HCT116 (cell line): ENCODE measurements around the gene PBXIP1. TPM values are rescaled to one million over a fixed set of nuclear protein-coding genes. Genes with fewer than 3 reads are reported as not detected.

ENCODE experiments used
- ATAC-seq: fragments of 200-7000 bp; cut with Tn5 transposase; 2 replicates; pipeline ENCODE4 v1.9.1; 2020; ENCODE audit warnings: mild to moderate bottlenecking, moderate library complexity
- BruUV-seq: library from RNA; stranded (reverse); fragments of 400-500 nt; replicated peaks from 2 replicates; lab custom pipeline; 2021; lab: Mats Ljungman, UMichigan
- CTCF ChIA-PET: fragments of 300-600 bp; sonication (Branson Sonifier 250); formaldehyde crosslinking; loops from one replicate; lab custom pipeline; 2021; ENCODE audit warnings: antibody characterized with exemption; lab: Charles Lee
- POLR2A ChIA-PET: fragments of 300-600, 350-600 bp; sonication (Branson Sonifier 250); formaldehyde crosslinking; loops from one replicate; lab custom pipeline; 2021; ENCODE audit warnings: antibody characterized with exemption; lab: Charles Lee
- RAD21 ChIA-PET, 2 experiments: fragments of 300-600 bp; sonication (Branson Sonifier 250); formaldehyde crosslinking; loops; one replicate each; lab custom pipeline; 2023; ENCODE audit warnings: low total read pairs in 2 of 2; ENCODE audit not compliant: uncharacterized antibody in 2 of 2, unreplicated experiment in 2 of 2, low non-redundant PET in 1 of 2; lab: Charles Lee
- DNase-seq: peaks from one replicate; pipeline ENCODE4 v3.0.0-alpha.2; 2010; ENCODE audit warnings: low read depth, low spot score
- H2AFZ ChIP-seq: fragments of 200-600 bp; shearing (Covaris generic), sonication (generic); 2 replicates; pipeline ENCODE4 v1.6.1; 2017; ENCODE audit warnings: low read depth, mixed run types, mixed read lengths, antibody characterized with exemption, low read length; ENCODE audit not compliant: poor library complexity, severe bottlenecking
- H3K27ac ChIP-seq: 2 replicates; pipeline ENCODE4 v1.5.1; 2012; ENCODE audit warnings: low read depth, low read length
- H3K27me3 ChIP-seq: fragments of 200-600 bp; sonication (generic); 2 replicates; pipeline ENCODE4 v1.6.1; 2016; ENCODE audit warnings: mixed run types, low read length, mixed read lengths; ENCODE audit not compliant: insufficient read depth
- H3K36me3 ChIP-seq, 2 experiments: fragments of 200-500 bp in 1 of 2; fragments of 200-600 bp in 1 of 2; sonication (Bioruptor generic) in 1 of 2; sonication (generic) in 1 of 2; 2 replicates each; pipeline versions ENCODE4 v1.5.1 to v1.6.1; 2014 to 2016; ENCODE audit warnings: low read length in 2 of 2, inconsistent platforms in 1 of 2, mixed read lengths in 1 of 2, mixed run types in 1 of 2; ENCODE audit not compliant: insufficient read depth in 2 of 2, control insufficient read depth in 1 of 2
- H3K4me1 ChIP-seq, 2 experiments: fragments of 200-600 bp in 1 of 2; sonication (generic) in 1 of 2; 2 replicates each; pipeline versions ENCODE4 v1.5.1 to v1.6.1; 2012 to 2017; ENCODE audit warnings: low read length in 2 of 2, inconsistent platforms in 1 of 2, mild to moderate bottlenecking in 1 of 2, mixed read lengths in 1 of 2, mixed run types in 1 of 2, moderate library complexity in 1 of 2; ENCODE audit not compliant: insufficient read depth in 2 of 2, control insufficient read depth in 1 of 2
- H3K4me2 ChIP-seq: fragments of 200-600 bp; sonication (generic); 2 replicates; pipeline ENCODE4 v1.6.1; 2017; ENCODE audit warnings: mixed run types, low read length, mixed read lengths
- H3K4me3 ChIP-seq, 2 experiments: fragments of 200-600 bp in 1 of 2; sonication (generic) in 1 of 2; replicated peaks in 1 of 2; 2 replicates each; pipeline ENCODE4 v1.5.1; 2011 to 2016; ENCODE audit warnings: low read length in 2 of 2, control low read depth in 1 of 2, low read depth in 1 of 2, mild to moderate bottlenecking in 1 of 2, mixed read lengths in 1 of 2, mixed run types in 1 of 2
- H3K79me2 ChIP-seq: fragments of 200-600 bp; sonication (generic); 2 replicates; pipeline ENCODE4 v1.6.1; 2017; ENCODE audit warnings: mild to moderate bottlenecking, mixed run types, low read length, moderate library complexity, mixed read lengths; ENCODE audit not compliant: insufficient read depth
- H3K9ac ChIP-seq: fragments of 200-600 bp; sonication (generic); 2 replicates; pipeline ENCODE4 v1.6.1; 2016; ENCODE audit warnings: low read length, mixed read lengths
- H3K9me2 ChIP-seq: fragments of 200-600 bp; sonication (generic), shearing (Covaris generic); 2 replicates; pipeline ENCODE4 v1.6.1; 2017; ENCODE audit warnings: mixed run types, mild to moderate bottlenecking, moderate library complexity; ENCODE audit not compliant: insufficient read depth
- H3K9me3 ChIP-seq, 2 experiments: fragments of 200-500 bp in 1 of 2; fragments of 200-600 bp in 1 of 2; sonication (Bioruptor generic) in 1 of 2; sonication (generic) in 1 of 2; 2 replicates each; pipeline ENCODE4 v1.6.1; 2014 to 2017; ENCODE audit warnings: low read length in 2 of 2, mixed read lengths in 2 of 2, inconsistent platforms in 1 of 2, low read depth in 1 of 2, mild to moderate bottlenecking in 1 of 2, mixed run types in 1 of 2, moderate library complexity in 1 of 2; ENCODE audit not compliant: control insufficient read depth in 1 of 2, insufficient read depth in 1 of 2
- H4K20me1 ChIP-seq: fragments of 200-600 bp; sonication (generic), shearing (Covaris generic); 2 replicates; pipeline ENCODE4 v1.6.1; 2017; ENCODE audit warnings: mixed run types, mild to moderate bottlenecking, moderate library complexity; ENCODE audit not compliant: insufficient read depth
- CBX3 ChIP-seq: IDR thresholded peaks from 2 replicates; pipeline ENCODE4 v1.6.1; 2012; ENCODE audit warnings: low read depth
- FOSL1 ChIP-seq: IDR thresholded peaks from 2 replicates; pipeline ENCODE4 v1.6.1; 2012; ENCODE audit warnings: low read depth
- JUND ChIP-seq: IDR thresholded peaks from 2 replicates; pipeline ENCODE4 v1.6.1; 2012
- RAD21 ChIP-seq: IDR thresholded peaks from 2 replicates; pipeline ENCODE4 v1.6.1; 2012; ENCODE audit warnings: low read depth, mild to moderate bottlenecking
- SIN3A ChIP-seq: IDR thresholded peaks from 2 replicates; pipeline ENCODE4 v1.6.1; 2012; ENCODE audit warnings: low read depth
- SP1 ChIP-seq: IDR thresholded peaks from 2 replicates; pipeline ENCODE4 v1.6.1; 2012; ENCODE audit warnings: low read depth
- TCF7L2 ChIP-seq: IDR thresholded peaks from 2 replicates; pipeline ENCODE4 v1.7.0; 2011; ENCODE audit warnings: borderline replicate concordance, inconsistent platforms; ENCODE audit not compliant: insufficient read depth, insufficient read length; ENCODE audit errors: extremely low read depth
- YY1 ChIP-seq: IDR thresholded peaks from 2 replicates; pipeline ENCODE4 v1.6.1; 2011; ENCODE audit warnings: low read length, low read depth, moderate library complexity, mild to moderate bottlenecking; ENCODE audit not compliant: insufficient replicate concordance; ENCODE audit errors: extremely low read depth
- ZBTB33 ChIP-seq: IDR thresholded peaks from 2 replicates; pipeline ENCODE4 v1.6.1; 2011; ENCODE audit warnings: mild to moderate bottlenecking, low read length, moderate library complexity; ENCODE audit not compliant: insufficient replicate concordance; ENCODE audit errors: extremely low read depth
- ZFX ChIP-seq: fragments of 450-650 bp; IDR thresholded peaks from 2 replicates; pipeline ENCODE4 v1.6.1; 2017
- ZNF274 ChIP-seq: fragments of 200-500 bp; sonication (Bioruptor generic); IDR thresholded peaks from 2 replicates; pipeline ENCODE4 v1.6.1; 2014; ENCODE audit warnings: mild to moderate bottlenecking, low read depth, low read length, inconsistent platforms
- intact Hi-C: fragments of 100-400 bp; cut with micrococcal nuclease; formaldehyde crosslinking; loops from 2 replicates; pipeline ENCODE4 v1.10.0; 2022
- total RNA-seq: library from RNA; stranded (reverse); gene quantifications from one replicate; pipeline ENCODE4 v1.2.1, GENCODE V29; 2021; ENCODE audit not compliant: unreplicated experiment
- TF ChIP-seq, protein P1 (sequence below): IDR thresholded peaks from 2 replicates; pipeline ENCODE4 v1.6.1; 2012
- TF ChIP-seq, protein P2 (sequence below), 3 experiments: fragments of 200-600 bp in 1 of 3; sonication (generic) in 1 of 3; IDR thresholded peaks in 2 of 3; conservative IDR thresholded peaks in 1 of 3; 2 replicates each; pipeline ENCODE4 v1.5.1; 2012 to 2017; ENCODE audit warnings: low read depth in 2 of 3, low read length in 2 of 3, antibody characterized with exemption in 1 of 3, borderline replicate concordance in 1 of 3, control low read depth in 1 of 3, mild to moderate bottlenecking in 1 of 3, mixed read lengths in 1 of 3, mixed run types in 1 of 3, moderate library complexity in 1 of 3; ENCODE audit not compliant: insufficient read depth in 1 of 3

PBXIP1 gene
- total RNA-seq, 1 experiment from 2014 or later, result 12.6 TPM

DNA sequence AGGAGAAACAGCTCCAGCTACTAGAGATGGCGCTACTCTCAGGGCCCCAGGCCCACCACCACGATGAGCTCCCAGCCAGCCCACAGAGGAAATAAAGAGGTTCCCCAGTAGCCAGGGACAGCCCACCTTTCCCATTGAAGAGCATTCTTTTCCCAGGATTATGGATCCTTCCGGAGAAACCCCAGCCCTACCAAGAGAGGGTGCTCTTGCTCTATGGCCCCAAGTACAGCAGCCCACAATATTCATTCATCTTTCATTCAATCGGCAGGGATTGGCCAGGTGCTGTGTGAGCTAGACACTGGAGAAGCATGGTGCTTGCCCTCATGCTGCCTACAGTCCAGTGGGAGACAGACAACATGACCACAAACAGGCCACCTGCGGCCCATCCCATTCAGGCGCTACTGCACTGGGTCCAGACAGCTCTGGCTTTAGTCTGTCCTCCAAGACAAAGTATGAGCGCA is 49.2 kb downstream of the PBXIP1 start:
- POLR2A ChIA-PET, result no interaction called here

GRCh38 chr1:154902938-154903566 is 52.8 kb downstream of the PBXIP1 start:
- ChIA-PET RAD21 (no interaction called here), CTCF (no interaction called here), POLR2A (no interaction called here)
- intact Hi-C loops, result no loop called here
- ATAC-seq (no peak), DNase-seq (no peak)
- H3K27me3 ChIP-seq, result no peaks in the 10 kb centered on the region
- no peaks in the 10 kb centered on the region for H3K4me1 ChIP-seq
- H3K9ac ChIP-seq, result no peak overlapping the region
- H3K36me3 ChIP-seq, result no peaks in the 10 kb centered on the region
- H3K9me3 ChIP-seq, result peaks cover 0 to 8% of the 10 kb centered on the region in 2 experiments; a peak in 1 of 4 replicates
- H3K4me2 ChIP-seq, result no peak overlapping the region
- H2AFZ ChIP-seq, result no peak overlapping the region
- no peaks in the 10 kb centered on the region for H4K20me1 ChIP-seq
- no TSS peak for BruUV-seq
- H3K9me2 ChIP-seq, result no peaks in the 10 kb centered on the region
- H3K79me2 ChIP-seq, result no peaks in the 10 kb centered on the region
- H3K27ac ChIP-seq, result no peak overlapping the region
- no peak overlapping the region for H3K4me3 ChIP-seq
- TF ChIP-seq SIN3A, result no peak
- no peak for TF ChIP-seq ZNF274
- TF ChIP-seq FOSL1, result no peak
- no peak for TF ChIP-seq YY1
- no peak for TF ChIP-seq SP1
- no peak for TF ChIP-seq JUND
- TF ChIP-seq ZFX, result no peak
- TF ChIP-seq TCF7L2, result no peak
- TF ChIP-seq RAD21, result no peak
- TF ChIP-seq, protein P1, sequence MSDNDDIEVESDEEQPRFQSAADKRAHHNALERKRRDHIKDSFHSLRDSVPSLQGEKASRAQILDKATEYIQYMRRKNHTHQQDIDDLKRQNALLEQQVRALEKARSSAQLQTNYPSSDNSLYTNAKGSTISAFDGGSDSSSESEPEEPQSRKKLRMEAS, result no peak
- TF ChIP-seq ZBTB33, result no peak

More for the DNA sequence above, 49.2 kb downstream of the PBXIP1 start:
- Histone ChIP-seq H3K27me3 (no peaks in the 10 kb centered on the region), H3K4me3 (no peak overlapping the region), H3K4me1 (no peaks in the 10 kb centered on the region), H3K36me3 (no peaks in the 10 kb centered on the region), H2AFZ (no peak overlapping the region), H3K27ac (no peak overlapping the region), H3K4me2 (no peak overlapping the region), H3K9me3 (peaks cover 0 to 17% of the 10 kb centered on the region in 2 experiments; a peak in 1 of 4 replicates), H3K79me2 (no peaks in the 10 kb centered on the region), H3K9ac (no peak overlapping the region), H4K20me1 (no peaks in the 10 kb centered on the region), H3K9me2 (no peaks in the 10 kb centered on the region)
- no peak for TF ChIP-seq FOSL1
- TF ChIP-seq, protein P2, sequence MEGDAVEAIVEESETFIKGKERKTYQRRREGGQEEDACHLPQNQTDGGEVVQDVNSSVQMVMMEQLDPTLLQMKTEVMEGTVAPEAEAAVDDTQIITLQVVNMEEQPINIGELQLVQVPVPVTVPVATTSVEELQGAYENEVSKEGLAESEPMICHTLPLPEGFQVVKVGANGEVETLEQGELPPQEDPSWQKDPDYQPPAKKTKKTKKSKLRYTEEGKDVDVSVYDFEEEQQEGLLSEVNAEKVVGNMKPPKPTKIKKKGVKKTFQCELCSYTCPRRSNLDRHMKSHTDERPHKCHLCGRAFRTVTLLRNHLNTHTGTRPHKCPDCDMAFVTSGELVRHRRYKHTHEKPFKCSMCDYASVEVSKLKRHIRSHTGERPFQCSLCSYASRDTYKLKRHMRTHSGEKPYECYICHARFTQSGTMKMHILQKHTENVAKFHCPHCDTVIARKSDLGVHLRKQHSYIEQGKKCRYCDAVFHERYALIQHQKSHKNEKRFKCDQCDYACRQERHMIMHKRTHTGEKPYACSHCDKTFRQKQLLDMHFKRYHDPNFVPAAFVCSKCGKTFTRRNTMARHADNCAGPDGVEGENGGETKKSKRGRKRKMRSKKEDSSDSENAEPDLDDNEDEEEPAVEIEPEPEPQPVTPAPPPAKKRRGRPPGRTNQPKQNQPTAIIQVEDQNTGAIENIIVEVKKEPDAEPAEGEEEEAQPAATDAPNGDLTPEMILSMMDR (IDR thresholded peaks at IDR 0.05 in 2 of 3, conservative IDR thresholded peaks at IDR 0.05 in 1 of 3; ENCODE audit: borderline replicate concordance in 1 of 3, insufficient read depth in 1 of 3, low read depth in 2 of 3, low read length in 2 of 3), result peak; percentile 46 to 63 (median 55); a peak in 5 of 6 replicates
- TF ChIP-seq ZFX, result no peak
- peak; percentile 76 for TF ChIP-seq RAD21
- peak; percentile 27; the same call in 1 of the 2 replicates for TF ChIP-seq CBX3
- DNase-seq, result peak; percentile 22
- no TSS peak for BruUV-seq
- intact Hi-C loops, result no loop called here
- CTCF ChIA-PET, result interaction anchor here (0.9 kb wide), 1 partner anchor 111 kb away, joined by 4 read pairs; no protein-coding TSS in a partner anchor
- RAD21 ChIA-PET, result no interaction called here
- 0 out of 2 replicates have a peak, but pooled peaks have one; percentile 46 for ATAC-seq
